Activated B cell treated with CpG ODN at 0.5 μM for 24 hours (primary cell): Measurements from ENCODE around the gene EFS. TPM values are rescaled to one million over a fixed set of nuclear protein-coding genes. Genes with fewer than 3 reads are reported as not detected.
"Not testable (repeated sequence)": the region's sequence is repeated elsewhere in the genome, so short reads cannot be mapped to it uniquely, and the experiment has no call there.

ENCODE experiments used
- ATAC-seq: fragments of 200-7000 bp; cut with Tn5 transposase; one replicate; pipeline ENCODE4 v1.10.0; 2021; ENCODE audit warnings: low read depth, mild to moderate bottlenecking, moderate library complexity
- CTCF ChIA-PET: fragments of 350-600 bp; sonication (Branson Sonifier 250); formaldehyde crosslinking; loops from one replicate; lab custom pipeline; 2021; ENCODE audit warnings: antibody characterized with exemption; lab: Charles Lee
- POLR2A ChIA-PET: fragments of 350-600 bp; sonication (Branson Sonifier 250); formaldehyde crosslinking; loops from one replicate; lab custom pipeline; 2021; ENCODE audit warnings: antibody characterized with exemption; lab: Charles Lee
- DNase-seq: peaks from one replicate; pipeline ENCODE4 v3.0.0; 2022
- H3K27ac Mint-ChIP-seq: one replicate; pipeline ENCODE4 v1.8.0; 2020; ENCODE audit warnings: mixed read lengths
- H3K27me3 Mint-ChIP-seq: one replicate; pipeline ENCODE4 v1.8.0; 2021; ENCODE audit warnings: mixed read lengths
- H3K36me3 Mint-ChIP-seq: one replicate; pipeline ENCODE4 v1.8.0; 2021; ENCODE audit warnings: low read depth, mixed read lengths
- H3K4me1 Mint-ChIP-seq: one replicate; pipeline ENCODE4 v1.8.0; 2021; ENCODE audit warnings: mixed read lengths
- H3K4me3 Mint-ChIP-seq: one replicate; pipeline ENCODE4 v1.8.0; 2020; ENCODE audit warnings: mild to moderate bottlenecking, mixed read lengths
- H3K9me3 Mint-ChIP-seq: one replicate; pipeline ENCODE4 v1.8.0; 2020; ENCODE audit warnings: mixed read lengths
- CTCF ChIP-seq: fragments of 200-600 bp; IDR thresholded peaks from one replicate; pipeline ENCODE4 v1.8.0; 2022; ENCODE audit warnings: antibody characterized with exemption, mild to moderate bottlenecking
- intact Hi-C: fragments of 100-400 bp; cut with micrococcal nuclease; formaldehyde crosslinking; loops from one replicate; pipeline ENCODE4 v1.15.1; 2024
- total RNA-seq: library from RNA; stranded (reverse); gene quantifications from 2 replicates; pipeline ENCODE4 v1.2.3, GENCODE V29; 2022

EFS gene
- total RNA-seq, 1 donor from 2014 or later, result not detected

GRCh38 chr14:23399136-23399535 is 34.2 kb upstream of the EFS start:
- TF ChIP-seq CTCF, result no peak
- H3K27ac Mint-ChIP-seq, result no peak overlapping the region
- peaks cover 2% of the 10 kb centered on the region for H3K4me1 Mint-ChIP-seq
- ChIA-PET POLR2A (no interaction called here), CTCF (no interaction called here)
- intact Hi-C loops, result no loop called here
- ATAC-seq (no peak), DNase-seq (no peak)
- H3K36me3 Mint-ChIP-seq, result no peaks in the 10 kb centered on the region
- H3K9me3 Mint-ChIP-seq, result no peaks in the 10 kb centered on the region
- H3K4me3 Mint-ChIP-seq, result no peak overlapping the region
- H3K27me3 Mint-ChIP-seq, result peaks cover 22% of the 10 kb centered on the region

GRCh38 chr14:23398348-23398747 is 33.4 kb upstream of the EFS start:
- H3K4me3 Mint-ChIP-seq, result no peak overlapping the region
- peaks cover 16% of the 10 kb centered on the region for H3K27me3 Mint-ChIP-seq
- POLR2A ChIA-PET, result no interaction called here
- CTCF ChIA-PET, result no interaction called here
- H3K9me3 Mint-ChIP-seq, result no peaks in the 10 kb centered on the region
- TF ChIP-seq CTCF, result no peak
- H3K4me1 Mint-ChIP-seq, result peaks cover under 1% of the 10 kb centered on the region
- H3K27ac Mint-ChIP-seq, result no peak overlapping the region
- DNase-seq (no peak), ATAC-seq (no peak)
- intact Hi-C loops, result no loop called here
- H3K36me3 Mint-ChIP-seq, result no peaks in the 10 kb centered on the region

- ATAC-seq (no peak), DNase-seq (no peak)
- peaks cover 14% of the 10 kb centered on the region for H3K27me3 Mint-ChIP-seq
- no peak overlapping the region for H3K4me3 Mint-ChIP-seq
- CTCF ChIA-PET, result no interaction called here
- no peaks in the 10 kb centered on the region for H3K9me3 Mint-ChIP-seq
- no peak for TF ChIP-seq CTCF
- H3K27ac Mint-ChIP-seq, result no peak overlapping the region
- no peaks in the 10 kb centered on the region for H3K36me3 Mint-ChIP-seq
- intact Hi-C loops, result no loop called here
- H3K4me1 Mint-ChIP-seq, result no peaks in the 10 kb centered on the region
- POLR2A ChIA-PET, result no interaction called here
Observed at GRCh38 chr14:23396781-23397407, 31.9 kb upstream of the EFS start.

- Mint-ChIP-seq H3K9me3 (no peaks in the 10 kb centered on the region), H3K27me3 (peaks cover 14% of the 10 kb centered on the region), H3K4me1 (no peaks in the 10 kb centered on the region), H3K27ac (no peak overlapping the region), H3K36me3 (no peaks in the 10 kb centered on the region), H3K4me3 (no peak overlapping the region)
- DNase-seq, result no peak
- no peak for TF ChIP-seq CTCF
- ChIA-PET CTCF (no interaction called here), POLR2A (no interaction called here)
- intact Hi-C loops, result no loop called here
- ATAC-seq, result no peak
Observed at GRCh38 chr14:23396126-23396525, 31.2 kb upstream of the EFS start.

GRCh38 chr14:23392613-23393012 is 27.6 kb upstream of the EFS start:
- Mint-ChIP-seq H3K4me3 (no peak overlapping the region), H3K9me3 (no peaks in the 10 kb centered on the region), H3K27ac (no peak overlapping the region), H3K27me3 (peaks cover 24% of the 10 kb centered on the region), H3K4me1 (no peaks in the 10 kb centered on the region), H3K36me3 (no peaks in the 10 kb centered on the region)
- intact Hi-C loops, result no loop called here
- ChIA-PET CTCF (no interaction called here), POLR2A (no interaction called here)
- no peak for DNase-seq
- no peak for ATAC-seq
- no peak for TF ChIP-seq CTCF

- CTCF ChIA-PET, result interaction anchor here (1.5 kb wide), 1 partner anchor 10 kb away, joined by 7 read pairs; no protein-coding TSS in a partner anchor
- H3K27ac Mint-ChIP-seq, H3K4me1 Mint-ChIP-seq, H3K9me3 Mint-ChIP-seq, DNase-seq, H3K36me3 Mint-ChIP-seq, H3K4me3 Mint-ChIP-seq, intact Hi-C loops, POLR2A ChIA-PET, ATAC-seq: not testable (repeated sequence)
- H3K27me3 Mint-ChIP-seq, result peaks cover 31% of the 10 kb centered on the region
Observed at GRCh38 chr14:23389871-23390270, 24.9 kb upstream of the EFS start.
